WTC11 (cell line): Measurements from ENCODE around the gene PPOX. TPM values are rescaled to one million over a fixed set of nuclear protein-coding genes. Genes with fewer than 3 reads are reported as not detected.
A peak's percentile ranks its signal among the peaks of the same experiment; 100 is the strongest.

Source experiments
- AR ChIP-seq: fragments of 250-450 bp; sonication (Bioruptor Pico); IDR thresholded peaks from 2 replicates; pipeline ENCODE4 v1.9.0; 2021; ENCODE audit warnings: mild to moderate bottlenecking
- EMX1 ChIP-seq: fragments of 250-450 bp; sonication (Bioruptor Pico); IDR thresholded peaks from 2 replicates; pipeline ENCODE4 v1.8.0; 2021; ENCODE audit warnings: mild to moderate bottlenecking
- ESRRA ChIP-seq: sonication (generic); formaldehyde crosslinking; IDR thresholded peaks from 2 replicates; pipeline ENCODE4 v1.8.1; 2022; ENCODE audit warnings: mild to moderate bottlenecking, missing genetic modification reagents, borderline replicate concordance
- IRF2 ChIP-seq: sonication (generic); formaldehyde crosslinking; IDR thresholded peaks from 2 replicates; pipeline ENCODE4 v1.8.0; 2022; ENCODE audit warnings: low read depth, missing genetic modification reagents, borderline replicate concordance
- MXD4 ChIP-seq: fragments of 250-450 bp; sonication (Bioruptor Pico); IDR thresholded peaks from 2 replicates; pipeline ENCODE4 v1.8.0; 2021; ENCODE audit warnings: mild to moderate bottlenecking, moderate library complexity, borderline replicate concordance
- NR3C1 ChIP-seq: sonication (generic); formaldehyde crosslinking; conservative IDR thresholded peaks from 2 replicates; pipeline ENCODE4 v1.8.1; 2023; ENCODE audit warnings: low read depth, mild to moderate bottlenecking, missing genetic modification reagents
- SMAD3 ChIP-seq: sonication (generic); formaldehyde crosslinking; IDR thresholded peaks from 2 replicates; pipeline ENCODE4 v1.8.0; 2022; ENCODE audit warnings: missing genetic modification reagents, mild to moderate bottlenecking, borderline replicate concordance
- TCF7 ChIP-seq: sonication (generic); formaldehyde crosslinking; IDR thresholded peaks from 2 replicates; pipeline ENCODE4 v1.8.0; 2022; ENCODE audit warnings: mild to moderate bottlenecking, low read depth, missing genetic modification reagents, moderate library complexity
- ZNF138 ChIP-seq: sonication (generic); formaldehyde crosslinking; conservative IDR thresholded peaks from 2 replicates; pipeline ENCODE4 v1.8.1; 2022; ENCODE audit warnings: mild to moderate bottlenecking, moderate library complexity, missing genetic modification reagents
- ZNF219 ChIP-seq: sonication (generic); formaldehyde crosslinking; IDR thresholded peaks from 2 replicates; pipeline ENCODE4 v1.8.0; 2023; ENCODE audit warnings: missing genetic modification reagents, mild to moderate bottlenecking, borderline replicate concordance
- total RNA-seq: library from RNA; stranded (reverse); gene quantifications from 3 replicates; pipeline ENCODE4 v1.2.3, GENCODE V29; 2021
- TF ChIP-seq, protein P1 (sequence below): sonication (generic); formaldehyde crosslinking; IDR thresholded peaks from 2 replicates; pipeline ENCODE4 v1.8.0; 2022; ENCODE audit warnings: missing genetic modification reagents
- TF ChIP-seq, protein P2 (sequence below): sonication (generic); formaldehyde crosslinking; IDR thresholded peaks from 2 replicates; pipeline ENCODE4 v1.8.0; 2022; ENCODE audit warnings: mild to moderate bottlenecking, missing genetic modification reagents
- TF ChIP-seq, protein P3 (sequence below): sonication (generic); formaldehyde crosslinking; IDR thresholded peaks from 2 replicates; pipeline ENCODE4 v1.8.0; 2023; ENCODE audit warnings: missing genetic modification reagents
- TF ChIP-seq, protein P4 (sequence below): sonication (generic); formaldehyde crosslinking; IDR thresholded peaks from 2 replicates; pipeline ENCODE4 v1.8.1; 2022; ENCODE audit warnings: low read depth, mild to moderate bottlenecking, moderate library complexity, missing genetic modification reagents, borderline replicate concordance
- TF ChIP-seq, protein P5 (sequence below): sonication (generic); formaldehyde crosslinking; conservative IDR thresholded peaks from 2 replicates; pipeline ENCODE4 v1.8.1; 2023; ENCODE audit warnings: mild to moderate bottlenecking, low read depth, missing genetic modification reagents, moderate library complexity
- TF ChIP-seq, protein P6 (sequence below): fragments of 250-450 bp; sonication (Bioruptor Pico); IDR thresholded peaks from 2 replicates; pipeline ENCODE4 v2.1.2; 2022; ENCODE audit warnings: mild to moderate bottlenecking, moderate library complexity
- TF ChIP-seq, protein P7 (sequence below): sonication (generic); formaldehyde crosslinking; IDR thresholded peaks from 2 replicates; pipeline ENCODE4 v1.8.0; 2022; ENCODE audit warnings: mild to moderate bottlenecking, missing genetic modification reagents

PPOX gene
- total RNA-seq, 1 experiment from 2014 or later: 44.8 TPM

DNA sequence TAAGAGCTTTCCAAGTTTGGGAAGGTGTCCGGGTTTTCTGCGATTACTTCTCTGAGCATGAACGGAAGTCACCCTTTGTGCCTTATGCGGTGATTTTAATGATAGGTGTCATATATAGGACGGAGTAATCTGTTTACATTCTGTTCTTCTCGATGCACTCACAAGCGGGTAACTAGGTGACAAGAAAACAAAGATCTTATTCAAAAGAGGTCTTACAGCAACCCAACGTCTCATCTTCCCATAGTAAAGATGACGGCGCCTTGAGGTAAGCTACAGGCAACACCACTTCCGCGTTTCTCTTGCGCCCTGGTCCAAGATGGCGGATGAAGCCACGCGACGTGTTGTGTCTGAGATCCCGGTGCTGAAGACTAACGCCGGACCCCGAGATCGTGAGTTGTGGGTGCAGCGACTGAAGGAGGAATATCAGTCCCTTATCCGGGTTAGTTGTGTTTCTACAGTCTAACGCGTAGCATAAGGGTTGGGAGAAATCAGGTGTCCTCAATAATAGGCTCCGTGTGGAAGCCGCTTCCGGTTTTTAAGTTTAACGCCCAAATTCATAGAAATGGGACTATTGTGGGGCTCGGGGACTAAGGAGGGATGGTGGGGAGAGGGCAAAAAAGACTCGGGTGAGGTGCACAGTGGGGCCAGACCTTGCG, 12.4 kb upstream of the PPOX start, which contains the start of gene UFC1 (continued):
- TF ChIP-seq, protein P1, sequence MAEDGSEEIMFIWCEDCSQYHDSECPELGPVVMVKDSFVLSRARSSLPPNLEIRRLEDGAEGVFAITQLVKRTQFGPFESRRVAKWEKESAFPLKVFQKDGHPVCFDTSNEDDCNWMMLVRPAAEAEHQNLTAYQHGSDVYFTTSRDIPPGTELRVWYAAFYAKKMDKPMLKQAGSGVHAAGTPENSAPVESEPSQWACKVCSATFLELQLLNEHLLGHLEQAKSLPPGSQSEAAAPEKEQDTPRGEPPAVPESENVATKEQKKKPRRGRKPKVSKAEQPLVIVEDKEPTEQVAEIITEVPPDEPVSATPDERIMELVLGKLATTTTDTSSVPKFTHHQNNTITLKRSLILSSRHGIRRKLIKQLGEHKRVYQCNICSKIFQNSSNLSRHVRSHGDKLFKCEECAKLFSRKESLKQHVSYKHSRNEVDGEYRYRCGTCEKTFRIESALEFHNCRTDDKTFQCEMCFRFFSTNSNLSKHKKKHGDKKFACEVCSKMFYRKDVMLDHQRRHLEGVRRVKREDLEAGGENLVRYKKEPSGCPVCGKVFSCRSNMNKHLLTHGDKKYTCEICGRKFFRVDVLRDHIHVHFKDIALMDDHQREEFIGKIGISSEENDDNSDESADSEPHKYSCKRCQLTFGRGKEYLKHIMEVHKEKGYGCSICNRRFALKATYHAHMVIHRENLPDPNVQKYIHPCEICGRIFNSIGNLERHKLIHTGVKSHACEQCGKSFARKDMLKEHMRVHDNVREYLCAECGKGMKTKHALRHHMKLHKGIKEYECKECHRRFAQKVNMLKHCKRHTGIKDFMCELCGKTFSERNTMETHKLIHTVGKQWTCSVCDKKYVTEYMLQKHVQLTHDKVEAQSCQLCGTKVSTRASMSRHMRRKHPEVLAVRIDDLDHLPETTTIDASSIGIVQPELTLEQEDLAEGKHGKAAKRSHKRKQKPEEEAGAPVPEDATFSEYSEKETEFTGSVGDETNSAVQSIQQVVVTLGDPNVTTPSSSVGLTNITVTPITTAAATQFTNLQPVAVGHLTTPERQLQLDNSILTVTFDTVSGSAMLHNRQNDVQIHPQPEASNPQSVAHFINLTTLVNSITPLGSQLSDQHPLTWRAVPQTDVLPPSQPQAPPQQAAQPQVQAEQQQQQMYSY: peak; percentile 22; the same call in 1 of the 2 replicates
- TF ChIP-seq TCF7 (CRISPR knock-in tag): no peak
- TF ChIP-seq AR (CRISPR knock-in tag): no peak
- TF ChIP-seq, protein P2, sequence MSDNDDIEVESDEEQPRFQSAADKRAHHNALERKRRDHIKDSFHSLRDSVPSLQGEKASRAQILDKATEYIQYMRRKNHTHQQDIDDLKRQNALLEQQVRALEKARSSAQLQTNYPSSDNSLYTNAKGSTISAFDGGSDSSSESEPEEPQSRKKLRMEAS (CRISPR knock-in tag): peak; percentile 74; the same call in 1 of the 2 replicates
- TF ChIP-seq MXD4: no peak
- TF ChIP-seq, protein P3, sequence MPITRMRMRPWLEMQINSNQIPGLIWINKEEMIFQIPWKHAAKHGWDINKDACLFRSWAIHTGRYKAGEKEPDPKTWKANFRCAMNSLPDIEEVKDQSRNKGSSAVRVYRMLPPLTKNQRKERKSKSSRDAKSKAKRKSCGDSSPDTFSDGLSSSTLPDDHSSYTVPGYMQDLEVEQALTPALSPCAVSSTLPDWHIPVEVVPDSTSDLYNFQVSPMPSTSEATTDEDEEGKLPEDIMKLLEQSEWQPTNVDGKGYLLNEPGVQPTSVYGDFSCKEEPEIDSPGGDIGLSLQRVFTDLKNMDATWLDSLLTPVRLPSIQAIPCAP: peak; percentile 76
- TF ChIP-seq ESRRA (CRISPR knock-in tag): no peak
- TF ChIP-seq, protein P4, sequence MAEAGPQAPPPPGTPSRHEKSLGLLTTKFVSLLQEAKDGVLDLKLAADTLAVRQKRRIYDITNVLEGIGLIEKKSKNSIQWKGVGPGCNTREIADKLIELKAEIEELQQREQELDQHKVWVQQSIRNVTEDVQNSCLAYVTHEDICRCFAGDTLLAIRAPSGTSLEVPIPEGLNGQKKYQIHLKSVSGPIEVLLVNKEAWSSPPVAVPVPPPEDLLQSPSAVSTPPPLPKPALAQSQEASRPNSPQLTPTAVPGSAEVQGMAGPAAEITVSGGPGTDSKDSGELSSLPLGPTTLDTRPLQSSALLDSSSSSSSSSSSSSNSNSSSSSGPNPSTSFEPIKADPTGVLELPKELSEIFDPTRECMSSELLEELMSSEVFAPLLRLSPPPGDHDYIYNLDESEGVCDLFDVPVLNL: no peak
- TF ChIP-seq, protein P5, sequence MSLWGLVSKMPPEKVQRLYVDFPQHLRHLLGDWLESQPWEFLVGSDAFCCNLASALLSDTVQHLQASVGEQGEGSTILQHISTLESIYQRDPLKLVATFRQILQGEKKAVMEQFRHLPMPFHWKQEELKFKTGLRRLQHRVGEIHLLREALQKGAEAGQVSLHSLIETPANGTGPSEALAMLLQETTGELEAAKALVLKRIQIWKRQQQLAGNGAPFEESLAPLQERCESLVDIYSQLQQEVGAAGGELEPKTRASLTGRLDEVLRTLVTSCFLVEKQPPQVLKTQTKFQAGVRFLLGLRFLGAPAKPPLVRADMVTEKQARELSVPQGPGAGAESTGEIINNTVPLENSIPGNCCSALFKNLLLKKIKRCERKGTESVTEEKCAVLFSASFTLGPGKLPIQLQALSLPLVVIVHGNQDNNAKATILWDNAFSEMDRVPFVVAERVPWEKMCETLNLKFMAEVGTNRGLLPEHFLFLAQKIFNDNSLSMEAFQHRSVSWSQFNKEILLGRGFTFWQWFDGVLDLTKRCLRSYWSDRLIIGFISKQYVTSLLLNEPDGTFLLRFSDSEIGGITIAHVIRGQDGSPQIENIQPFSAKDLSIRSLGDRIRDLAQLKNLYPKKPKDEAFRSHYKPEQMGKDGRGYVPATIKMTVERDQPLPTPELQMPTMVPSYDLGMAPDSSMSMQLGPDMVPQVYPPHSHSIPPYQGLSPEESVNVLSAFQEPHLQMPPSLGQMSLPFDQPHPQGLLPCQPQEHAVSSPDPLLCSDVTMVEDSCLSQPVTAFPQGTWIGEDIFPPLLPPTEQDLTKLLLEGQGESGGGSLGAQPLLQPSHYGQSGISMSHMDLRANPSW: no peak
- TF ChIP-seq, protein P6, sequence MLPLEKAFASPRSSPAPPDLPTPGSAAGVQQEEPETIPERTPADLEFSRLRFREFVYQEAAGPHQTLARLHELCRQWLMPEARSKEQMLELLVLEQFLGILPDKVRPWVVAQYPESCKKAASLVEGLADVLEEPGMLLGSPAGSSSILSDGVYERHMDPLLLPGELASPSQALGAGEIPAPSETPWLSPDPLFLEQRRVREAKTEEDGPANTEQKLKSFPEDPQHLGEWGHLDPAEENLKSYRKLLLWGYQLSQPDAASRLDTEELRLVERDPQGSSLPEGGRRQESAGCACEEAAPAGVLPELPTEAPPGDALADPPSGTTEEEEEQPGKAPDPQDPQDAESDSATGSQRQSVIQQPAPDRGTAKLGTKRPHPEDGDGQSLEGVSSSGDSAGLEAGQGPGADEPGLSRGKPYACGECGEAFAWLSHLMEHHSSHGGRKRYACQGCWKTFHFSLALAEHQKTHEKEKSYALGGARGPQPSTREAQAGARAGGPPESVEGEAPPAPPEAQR: no peak
- no peak for TF ChIP-seq EMX1 (CRISPR knock-in tag)
- TF ChIP-seq SMAD3: no peak; the same call in 1 of the 2 replicates
- no peak for TF ChIP-seq NR3C1
- TF ChIP-seq, protein P7, sequence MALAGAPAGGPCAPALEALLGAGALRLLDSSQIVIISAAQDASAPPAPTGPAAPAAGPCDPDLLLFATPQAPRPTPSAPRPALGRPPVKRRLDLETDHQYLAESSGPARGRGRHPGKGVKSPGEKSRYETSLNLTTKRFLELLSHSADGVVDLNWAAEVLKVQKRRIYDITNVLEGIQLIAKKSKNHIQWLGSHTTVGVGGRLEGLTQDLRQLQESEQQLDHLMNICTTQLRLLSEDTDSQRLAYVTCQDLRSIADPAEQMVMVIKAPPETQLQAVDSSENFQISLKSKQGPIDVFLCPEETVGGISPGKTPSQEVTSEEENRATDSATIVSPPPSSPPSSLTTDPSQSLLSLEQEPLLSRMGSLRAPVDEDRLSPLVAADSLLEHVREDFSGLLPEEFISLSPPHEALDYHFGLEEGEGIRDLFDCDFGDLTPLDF (CRISPR knock-in tag): no peak
- TF ChIP-seq ZNF219 (CRISPR knock-in tag): no peak
- TF ChIP-seq ZNF138: no peak
- TF ChIP-seq IRF2: no peak
